Suprapubic skin (tissue), 4 donors: Measurements from ENCODE around the gene DRC1. TPM values are rescaled to one million over a fixed set of nuclear protein-coding genes. Genes with fewer than 3 reads are reported as not detected.

ENCODE experiments used
- DNase-seq, 2 donors: peaks; one replicate each; pipeline ENCODE4 v3.0.0-alpha.2; 2019; ENCODE audit warnings: low spot score in 2 of 2
- H3K27ac ChIP-seq: fragments of 200-600 bp; sonication (generic); one replicate; pipeline ENCODE4 v1.5.1; 2019
- H3K27me3 ChIP-seq: fragments of 200-600 bp; sonication (generic); one replicate; pipeline ENCODE4 v1.5.1; 2019
- H3K36me3 ChIP-seq: fragments of 200-600 bp; sonication (generic); one replicate; pipeline ENCODE4 v1.5.1; 2019
- H3K4me1 ChIP-seq: fragments of 200-600 bp; sonication (generic); one replicate; pipeline ENCODE4 v1.5.1; 2019
- H3K4me3 ChIP-seq: fragments of 200-600 bp; sonication (generic); one replicate; pipeline ENCODE4 v1.5.1; 2019; ENCODE audit warnings: mild to moderate bottlenecking
- H3K9me3 ChIP-seq: fragments of 200-600 bp; sonication (generic); one replicate; pipeline ENCODE4 v1.5.1; 2019
- CTCF ChIP-seq, 2 donors: fragments of 200-600 bp in 1 of 2; fragments of 450-650 bp in 1 of 2; sonication (generic) in 1 of 2; IDR thresholded peaks; one replicate each; pipeline ENCODE4 v1.5.1; 2016 to 2019; ENCODE audit warnings: antibody characterized with exemption in 2 of 2, mild to moderate bottlenecking in 1 of 2, moderate library complexity in 1 of 2
- EP300 ChIP-seq: sonication (generic); formaldehyde crosslinking; IDR thresholded peaks from one replicate; pipeline ENCODE4 v1.6.1; 2017; ENCODE audit warnings: antibody characterized with exemption
- POLR2A ChIP-seq, 2 donors: fragments of 450-650 bp; IDR thresholded peaks; one replicate each; pipeline ENCODE4 v1.6.1; 2017; ENCODE audit warnings: antibody characterized with exemption in 2 of 2, mild to moderate bottlenecking in 2 of 2, moderate library complexity in 2 of 2
- POLR2AphosphoS5 ChIP-seq, 3 donors: sonication (generic); formaldehyde crosslinking; IDR thresholded peaks; one replicate each; pipeline ENCODE4 v1.6.1; 2017; ENCODE audit warnings: antibody characterized with exemption in 3 of 3
- WGBS: methylation state at CpG from one replicate; pipeline ENCODE4 v1.1.5; 2018; 5-methylcytosine and 5-hydroxymethylcytosine counted together
- total RNA-seq, 4 donors: library from RNA; depleted of rRNA; stranded (reverse); fragments of >200 nt; gene quantifications; one replicate each; pipeline ENCODE4 v1.1.0, GENCODE V29; 2016

The DRC1 gene
- total RNA-seq, 4 donors from 2014 or later: 0.26 TPM; not detected in 3

- Histone ChIP-seq H3K36me3 (no peaks in the 10 kb centered on the region), H3K4me1 (no peaks in the 10 kb centered on the region), H3K9me3 (no peaks in the 10 kb centered on the region), H3K27me3 (peaks cover 9% of the 10 kb centered on the region), H3K27ac (no peak overlapping the region), H3K4me3 (no peak overlapping the region)
- TF ChIP-seq CTCF (IDR thresholded peaks at IDR 0.05): no peak
- TF ChIP-seq POLR2AphosphoS5 (IDR thresholded peaks at IDR 0.05): no peak
- DNase-seq: no peak
- 96% methylated on average over 5 of the region's 20 CpGs for WGBS
Measured at GRCh38 chr2:26488463-26489212, 86.9 kb downstream of the DRC1 start.

GRCh38 chr2:26489213-26489850 is 87.6 kb downstream of the DRC1 start:
- whole genome bisulfite sequencing: 70% methylated on average over 13 of the region's 19 CpGs
- no peak for TF ChIP-seq EP300
- TF ChIP-seq POLR2AphosphoS5 (IDR thresholded peaks at IDR 0.05): no peak
- TF ChIP-seq POLR2A (IDR thresholded peaks at IDR 0.05): no peak
- no peak for TF ChIP-seq CTCF (IDR thresholded peaks at IDR 0.05)
- Histone ChIP-seq H3K4me3 (no peak overlapping the region), H3K27ac (no peak overlapping the region), H3K27me3 (peaks cover 9% of the 10 kb centered on the region), H3K9me3 (no peaks in the 10 kb centered on the region), H3K4me1 (no peaks in the 10 kb centered on the region), H3K36me3 (no peaks in the 10 kb centered on the region)
- DNase-seq: no peak

- no peak for DNase-seq
- 69% methylated on average over 8 of the region's 8 CpGs for WGBS
- H3K4me3 ChIP-seq: no peak overlapping the region
- H3K27me3 ChIP-seq: peaks cover 5% of the 10 kb centered on the region
- no peak for TF ChIP-seq POLR2AphosphoS5 (IDR thresholded peaks at IDR 0.05)
- TF ChIP-seq POLR2A (IDR thresholded peaks at IDR 0.05): no peak
- TF ChIP-seq CTCF (IDR thresholded peaks at IDR 0.05): no peak
- no peak for TF ChIP-seq EP300
- no peak overlapping the region for H3K27ac ChIP-seq
- H3K4me1 ChIP-seq: no peaks in the 10 kb centered on the region
- H3K9me3 ChIP-seq: no peaks in the 10 kb centered on the region
- H3K36me3 ChIP-seq: no peaks in the 10 kb centered on the region
Measured at GRCh38 chr2:26491563-26492167, 89.9 kb downstream of the DRC1 start.

- 84% methylated on average over 7 of the region's 7 CpGs for WGBS
- no peak for DNase-seq
- peaks cover 6% of the 10 kb centered on the region for H3K27me3 ChIP-seq
- no peak overlapping the region for H3K27ac ChIP-seq
- no peaks in the 10 kb centered on the region for H3K4me1 ChIP-seq
- no peak overlapping the region for H3K4me3 ChIP-seq
- no peaks in the 10 kb centered on the region for H3K9me3 ChIP-seq
- TF ChIP-seq POLR2AphosphoS5 (IDR thresholded peaks at IDR 0.05) (no peak), EP300 (no peak), POLR2A (IDR thresholded peaks at IDR 0.05) (no peak), CTCF (IDR thresholded peaks at IDR 0.05) (no peak)
- no peaks in the 10 kb centered on the region for H3K36me3 ChIP-seq
Measured at GRCh38 chr2:26492749-26493515, 91.2 kb downstream of the DRC1 start.

- Histone ChIP-seq H3K4me3 (no peak overlapping the region), H3K9me3 (no peaks in the 10 kb centered on the region), H3K4me1 (no peaks in the 10 kb centered on the region), H3K27me3 (peaks cover 13% of the 10 kb centered on the region), H3K27ac (no peak overlapping the region), H3K36me3 (no peaks in the 10 kb centered on the region)
- no peak for DNase-seq
- TF ChIP-seq POLR2AphosphoS5 (IDR thresholded peaks at IDR 0.05) (no peak), CTCF (IDR thresholded peaks at IDR 0.05) (no peak), EP300 (no peak), POLR2A (IDR thresholded peaks at IDR 0.05) (no peak)
- 91% methylated on average over 10 of the region's 10 CpGs for WGBS
Measured at GRCh38 chr2:26493566-26493965, 91.8 kb downstream of the DRC1 start.
